ENCODE data around the gene KLF16. TPM values are rescaled to one million over a fixed set of nuclear protein-coding genes. Genes with fewer than 3 reads are reported as not detected.

KLF16 gene
- total and polyA plus RNA-seq, 3 experiments from 2014 or later = 0.92 to 43.1 (median 42.8) TPM

DNA sequence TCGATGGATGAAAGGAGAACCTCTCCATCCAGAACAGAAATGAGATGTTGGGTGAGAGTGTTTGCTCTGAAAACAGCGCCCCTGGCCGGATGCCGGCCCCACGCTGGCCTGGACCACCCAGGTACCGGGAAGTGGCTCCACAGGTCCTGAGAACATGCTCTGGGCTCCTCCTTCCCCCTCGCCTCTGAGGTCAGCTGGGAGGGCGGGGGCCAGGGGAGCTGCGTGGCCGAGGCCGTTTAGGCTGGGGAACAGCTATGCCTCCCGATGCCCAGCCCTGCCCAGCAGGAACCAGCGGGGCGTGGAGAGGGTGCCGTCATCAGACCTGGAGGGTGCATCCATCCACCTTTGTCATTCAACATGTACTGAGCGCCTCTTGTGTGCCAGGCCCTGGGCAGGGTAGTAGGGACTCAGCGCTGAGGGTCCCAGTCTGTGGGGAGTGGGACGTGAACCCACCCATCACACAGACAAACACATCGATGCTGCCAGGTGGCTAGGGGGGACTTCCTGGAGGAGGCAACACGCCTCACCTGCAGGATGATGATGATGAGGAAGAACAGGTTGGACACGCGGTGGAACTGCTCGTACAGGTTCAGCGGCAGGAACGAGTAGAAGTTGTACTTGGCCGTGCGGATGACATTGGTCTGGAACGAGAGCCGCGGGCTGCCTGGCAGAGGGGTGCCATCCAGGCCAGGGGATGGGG, 55.5 kb downstream of the KLF16 start:
- Histone ChIP-seq H3K9me3 (ENCODE audit: low read length) (no peaks in the 10 kb centered on the region), H3K36me3 (ENCODE audit: insufficient read depth, low read length) (no peaks in the 10 kb centered on the region), H3K27me3 (ENCODE audit: insufficient read depth, low read length, poor library complexity, severe bottlenecking) (no peaks in the 10 kb centered on the region), H3K27ac (ENCODE audit: low read depth, low read length) (no peak overlapping the region), H3K4me3 (ENCODE audit: low read length) (no peak overlapping the region), H3K4me1 (ENCODE audit: insufficient read depth, low read length) (peaks cover 6% of the 10 kb centered on the region)
- Mint-ChIP-seq H3K36me3 (peaks cover 0 to 5% (median 0%) of the 10 kb centered on the region in 3 donors), H3K27ac (peak overlapping the region in 1 of 8 donors; percentile 46), H3K4me3 (no peak overlapping the region), H3K27me3 (no peaks in the 10 kb centered on the region), H3K9me3 (no peaks in the 10 kb centered on the region), H3K4me1 (peaks cover 6 to 11% (median 6%) of the 10 kb centered on the region in 3 donors)
- POLR2A ChIA-PET = no interaction called here
- no peak for DNase-seq
- CTCF ChIA-PET = interaction anchor here (1.8 kb wide), 1 partner anchor 18 kb away, joined by 5 read pairs; no protein-coding TSS in a partner anchor

GRCh38 chr19:1807030-1807694, 56.2 kb downstream of the KLF16 start:
- H3K27ac ChIP-seq (ENCODE audit: low read depth, low read length) = no peak overlapping the region
- H3K9me3 ChIP-seq (ENCODE audit: low read length) = no peaks in the 10 kb centered on the region
- Mint-ChIP-seq H3K36me3 (no peaks in the 10 kb centered on the region), H3K4me3 (no peak overlapping the region), H3K27me3 (no peaks in the 10 kb centered on the region), H3K4me1 (peaks cover 0 to 5% (median 2%) of the 10 kb centered on the region in 3 donors), H3K27ac (no peak overlapping the region), H3K9me3 (no peaks in the 10 kb centered on the region)
- no peak for DNase-seq
- H3K4me1 ChIP-seq (ENCODE audit: insufficient read depth, low read length) = peaks cover 4% of the 10 kb centered on the region
- H3K4me3 ChIP-seq (ENCODE audit: low read length) = no peak overlapping the region
- H3K36me3 ChIP-seq (ENCODE audit: insufficient read depth, low read length) = no peaks in the 10 kb centered on the region
- CTCF ChIA-PET = interaction anchor here (1.8 kb wide), 1 partner anchor 19 kb away, joined by 5 read pairs; no protein-coding TSS in a partner anchor
- H3K27me3 ChIP-seq (ENCODE audit: insufficient read depth, low read length, poor library complexity, severe bottlenecking) = no peaks in the 10 kb centered on the region
- POLR2A ChIA-PET = interaction anchor here (0.6 kb wide), 1 partner anchor 105 kb away, joined by 5 read pairs; no protein-coding TSS in a partner anchor

- Histone ChIP-seq H3K36me3 (ENCODE audit: insufficient read depth, low read length) (no peaks in the 10 kb centered on the region), H3K4me1 (ENCODE audit: insufficient read depth, low read length) (no peaks in the 10 kb centered on the region), H3K27me3 (ENCODE audit: insufficient read depth, low read length, poor library complexity, severe bottlenecking) (no peaks in the 10 kb centered on the region), H3K9me3 (ENCODE audit: low read length) (no peaks in the 10 kb centered on the region), H3K4me3 (ENCODE audit: low read length) (no peak overlapping the region), H3K27ac (ENCODE audit: low read depth, low read length) (no peak overlapping the region)
- Mint-ChIP-seq H3K4me3 (no peak overlapping the region), H3K27ac (no peak overlapping the region), H3K36me3 (no peaks in the 10 kb centered on the region), H3K27me3 (no peaks in the 10 kb centered on the region), H3K4me1 (peaks cover 0 to 2% (median under 1%) of the 10 kb centered on the region in 3 donors), H3K9me3 (no peaks in the 10 kb centered on the region)
- ChIA-PET POLR2A (no interaction called here), CTCF (interaction anchor here (1.8 kb wide), 1 partner anchor 20 kb away, joined by 5 read pairs; no protein-coding TSS in a partner anchor)
- DNase-seq = no peak
Observed at GRCh38 chr19:1806184-1807029, 57.0 kb downstream of the KLF16 start.

GRCh38 chr19:1805401-1806183, 57.8 kb downstream of the KLF16 start:
- Mint-ChIP-seq H3K27me3 (no peaks in the 10 kb centered on the region), H3K36me3 (no peaks in the 10 kb centered on the region), H3K4me1 (no peaks in the 10 kb centered on the region), H3K4me3 (no peak overlapping the region), H3K9me3 (no peaks in the 10 kb centered on the region), H3K27ac (no peak overlapping the region)
- Histone ChIP-seq H3K27me3 (ENCODE audit: insufficient read depth, low read length, poor library complexity, severe bottlenecking) (no peaks in the 10 kb centered on the region), H3K27ac (ENCODE audit: low read depth, low read length) (no peak overlapping the region), H3K36me3 (ENCODE audit: insufficient read depth, low read length) (no peaks in the 10 kb centered on the region), H3K4me1 (ENCODE audit: insufficient read depth, low read length) (no peaks in the 10 kb centered on the region), H3K4me3 (ENCODE audit: low read length) (no peak overlapping the region), H3K9me3 (ENCODE audit: low read length) (no peaks in the 10 kb centered on the region)
- CTCF ChIA-PET = no interaction called here
- POLR2A ChIA-PET = no interaction called here
- no peak for DNase-seq

DNA sequence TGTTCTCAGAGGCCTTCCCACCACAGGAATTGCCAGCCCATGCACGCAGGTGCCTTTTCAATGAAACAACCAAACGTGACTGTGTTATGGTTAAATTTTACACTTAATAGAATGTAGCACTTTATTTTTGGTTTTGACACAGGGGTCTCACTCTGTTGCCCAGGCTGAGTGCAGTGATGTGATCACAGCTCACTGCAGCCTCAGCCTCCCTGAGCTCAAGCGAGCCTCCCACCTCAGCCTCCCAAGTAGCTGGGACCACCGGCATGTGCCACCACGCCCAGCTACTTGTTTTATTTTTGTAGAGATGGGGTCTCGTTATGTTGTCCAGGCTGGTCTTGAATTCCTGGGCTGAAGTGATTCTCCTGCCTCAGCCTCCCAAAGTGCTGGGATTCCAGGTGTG, 58.5 kb downstream of the KLF16 start:
- ChIA-PET POLR2A (interaction anchor here (0.6 kb wide), 1 partner anchor 256 kb away, joined by 5 read pairs; no protein-coding TSS in a partner anchor), CTCF (no interaction called here)
- Mint-ChIP-seq H3K27me3 (no peaks in the 10 kb centered on the region), H3K4me1 (no peaks in the 10 kb centered on the region), H3K4me3 (no peak overlapping the region), H3K36me3 (peaks cover 0 to 3% (median 2%) of the 10 kb centered on the region in 3 donors), H3K27ac (no peak overlapping the region), H3K9me3 (no peaks in the 10 kb centered on the region)
- Histone ChIP-seq H3K27me3 (ENCODE audit: insufficient read depth, low read length, poor library complexity, severe bottlenecking) (no peaks in the 10 kb centered on the region), H3K36me3 (ENCODE audit: insufficient read depth, low read length) (no peaks in the 10 kb centered on the region), H3K4me3 (ENCODE audit: low read length) (no peak overlapping the region), H3K27ac (ENCODE audit: low read depth, low read length) (no peak overlapping the region), H3K9me3 (ENCODE audit: low read length) (no peaks in the 10 kb centered on the region), H3K4me1 (ENCODE audit: insufficient read depth, low read length) (no peaks in the 10 kb centered on the region)
- DNase-seq = no peak

Other genes starting within 250 kb of the KLF16 start
- 10 to 100 TPM; 96.0 to 97.0 TPM for gene TCF3, start 211.0 kb downstream of the KLF16 start, total RNA-seq
- 13.3 TPM for gene TCF3, start 211.0 kb downstream of the KLF16 start, polyA plus RNA-seq
- not detected for gene ONECUT3, start 110.1 kb downstream of the KLF16 start, total RNA-seq
- not detected for gene ONECUT3, start 110.1 kb downstream of the KLF16 start, polyA plus RNA-seq
- gene ATP8B3, start 51.3 kb downstream of the KLF16 start, total RNA-seq = 1 to 10 TPM in 1 of 2 experiments, under 1 TPM in 1; 0.97 to 1.6 TPM
- gene ATP8B3, start 51.3 kb downstream of the KLF16 start, polyA plus RNA-seq = 2.4 TPM
- 10 to 100 TPM; 61.0 to 63.7 TPM for gene REXO1, start 15.1 kb downstream of the KLF16 start, total RNA-seq
- gene REXO1, start 15.1 kb downstream of the KLF16 start, polyA plus RNA-seq = 8.7 TPM
- gene ABHD17A, start 21.9 kb upstream of the KLF16 start, total RNA-seq = 100 to 1,000 TPM; 105 to 114 TPM
- gene ABHD17A, start 21.9 kb upstream of the KLF16 start, polyA plus RNA-seq = 252 TPM
- 1 to 10 TPM; 6.3 to 6.6 TPM for gene ADAT3, start 41.8 kb upstream of the KLF16 start, total RNA-seq
- gene ADAT3, start 41.8 kb upstream of the KLF16 start, polyA plus RNA-seq = 4.6 TPM
- 10 to 100 TPM; 38.6 to 40.6 TPM for gene SCAMP4, start 41.8 kb upstream of the KLF16 start, total RNA-seq
- gene SCAMP4, start 41.8 kb upstream of the KLF16 start, polyA plus RNA-seq = 16.3 TPM
- 10 to 100 TPM; 62.1 to 63.5 TPM for gene CSNK1G2, start 77.6 kb upstream of the KLF16 start, total RNA-seq
- gene CSNK1G2, start 77.6 kb upstream of the KLF16 start, polyA plus RNA-seq = 58.2 TPM
- 10 to 100 TPM; 18.6 to 22.5 TPM for gene BTBD2, start 152.1 kb upstream of the KLF16 start, total RNA-seq
- 5.3 TPM for gene BTBD2, start 152.1 kb upstream of the KLF16 start, polyA plus RNA-seq
- 100 to 1,000 TPM; 137 to 147 TPM for gene MKNK2, start 187.7 kb upstream of the KLF16 start, total RNA-seq
- gene MKNK2, start 187.7 kb upstream of the KLF16 start, polyA plus RNA-seq = 50.8 TPM
- gene MOB3A, start 232.7 kb upstream of the KLF16 start, total RNA-seq = 100 to 1,000 TPM; 171 to 188 TPM
- 106 TPM for gene MOB3A, start 232.7 kb upstream of the KLF16 start, polyA plus RNA-seq
- gene IZUMO4, start 233.3 kb upstream of the KLF16 start, total RNA-seq = 1 to 10 TPM; 8.9 to 9.7 TPM
- 0.58 TPM for gene IZUMO4, start 233.3 kb upstream of the KLF16 start, polyA plus RNA-seq